ENCODE results near the gene POGK.

The POGK gene

GRCh38 chr1:166857995-166858394 is 18.7 kb downstream of the POGK start:
- TF ChIP-seq SIN3A (IDR thresholded peaks at IDR 0.05; ENCODE audit: borderline replicate concordance, insufficient read depth, low read length) (no peak), REST (IDR thresholded peaks at IDR 0.05; ENCODE audit: insufficient read depth in 1 of 2, low read depth in 2 of 2, low read length in 2 of 2) (no peak), FOXP2 (optimal IDR thresholded peaks at IDR 0.05; ENCODE audit: borderline replicate concordance, extremely low read depth, extremely low read length, insufficient read depth) (no peak), TAF1 (IDR thresholded peaks at IDR 0.05; ENCODE audit: borderline replicate concordance, insufficient read depth, low read length) (no peak)

GRCh38 chr1:166858726-166859419 is 19.6 kb downstream of the POGK start:
- TF ChIP-seq SIN3A (IDR thresholded peaks at IDR 0.05; ENCODE audit: borderline replicate concordance, insufficient read depth, low read length) (no peak), POLR2AphosphoS5 (IDR thresholded peaks at IDR 0.05; ENCODE audit: low read depth, low read length) (no peak), TAF1 (IDR thresholded peaks at IDR 0.05; ENCODE audit: borderline replicate concordance, insufficient read depth, low read length) (no peak), FOXP2 (optimal IDR thresholded peaks at IDR 0.05; ENCODE audit: borderline replicate concordance, extremely low read depth, extremely low read length, insufficient read depth) (no peak), REST (IDR thresholded peaks at IDR 0.05; ENCODE audit: insufficient read depth in 1 of 2, low read depth in 2 of 2, low read length in 2 of 2) (no peak)

DNA sequence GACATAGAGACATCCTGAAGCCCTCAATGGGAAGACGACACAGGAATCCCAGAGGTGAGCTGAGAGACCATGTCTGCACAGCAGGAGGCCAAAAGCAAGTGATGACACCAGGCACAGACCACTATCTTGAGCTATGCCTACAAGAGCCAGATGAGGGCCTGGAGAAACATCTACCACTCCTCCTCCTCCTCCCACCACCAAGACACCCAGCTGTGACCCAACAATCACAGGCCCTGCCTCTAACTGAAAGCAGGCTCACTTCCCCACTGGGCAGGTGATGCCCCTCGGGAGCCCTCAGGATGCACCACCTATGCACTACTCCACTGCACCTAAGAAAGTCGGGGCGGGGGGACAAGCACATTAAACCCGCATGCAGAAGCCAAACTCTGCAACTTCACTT is 20.3 kb downstream of the POGK start:
- TF ChIP-seq REST (IDR thresholded peaks at IDR 0.05; ENCODE audit: insufficient read depth in 1 of 2, low read depth in 2 of 2, low read length in 2 of 2) (no peak), SIN3A (IDR thresholded peaks at IDR 0.05; ENCODE audit: borderline replicate concordance, insufficient read depth, low read length) (no peak), POLR2AphosphoS5 (IDR thresholded peaks at IDR 0.05; ENCODE audit: low read depth, low read length) (no peak), FOXP2 (optimal IDR thresholded peaks at IDR 0.05; ENCODE audit: borderline replicate concordance, extremely low read depth, extremely low read length, insufficient read depth) (no peak), TAF1 (IDR thresholded peaks at IDR 0.05; ENCODE audit: borderline replicate concordance, insufficient read depth, low read length) (no peak)

GRCh38 chr1:166865926-166866325 is 26.7 kb downstream of the POGK start:
- TF ChIP-seq SIN3A (IDR thresholded peaks at IDR 0.05; ENCODE audit: borderline replicate concordance, insufficient read depth, low read length), result no peak
- TF ChIP-seq TAF1 (IDR thresholded peaks at IDR 0.05; ENCODE audit: borderline replicate concordance, insufficient read depth, low read length), result no peak
- no peak for TF ChIP-seq REST (IDR thresholded peaks at IDR 0.05; ENCODE audit: insufficient read depth in 1 of 2, low read depth in 2 of 2, low read length in 2 of 2)
- TF ChIP-seq FOXP2 (optimal IDR thresholded peaks at IDR 0.05; ENCODE audit: borderline replicate concordance, extremely low read depth, extremely low read length, insufficient read depth), result no peak
- no peak for TF ChIP-seq POLR2AphosphoS5 (IDR thresholded peaks at IDR 0.05; ENCODE audit: low read depth, low read length)
